ENCODE measurements around the gene CNBD2. TPM values are rescaled to one million over a fixed set of nuclear protein-coding genes. Genes with fewer than 3 reads are reported as not detected.

Gene CNBD2
- polyA plus RNA-seq, 1 donor (not counting 4 experiments of a cell fraction or from before 2014, with no cell fraction given): 3.0 TPM

DNA sequence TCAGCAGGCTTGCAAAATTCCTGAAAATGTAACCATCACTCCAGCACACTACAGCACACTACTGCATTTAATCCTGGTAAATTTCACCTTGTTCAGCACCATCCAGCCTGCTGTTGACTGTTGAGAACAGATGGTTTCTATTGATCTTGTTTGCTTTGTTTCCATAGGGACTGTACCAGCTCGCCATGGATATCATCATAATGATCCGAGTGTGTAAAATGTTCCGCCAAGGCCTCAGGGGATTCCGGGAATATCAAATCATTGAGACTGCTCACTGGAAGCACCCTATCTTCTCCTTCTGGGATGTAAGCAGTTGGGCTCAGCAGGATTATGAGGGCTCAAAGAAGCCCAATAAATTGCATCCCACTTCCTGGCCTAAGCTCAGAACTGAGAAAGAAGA lies 4.1 kb downstream of the CNBD2 start:
- dilution Hi-C loops (cut with MboI; ENCODE audit: extremely low pct_ligation_motif_present, low sequenced_read_pairs): no loop called here
- H2AFZ ChIP-seq (ENCODE audit: control insufficient read depth, low read length): no peak overlapping the region
- H3K4me3 ChIP-seq (ENCODE audit: control insufficient read depth in 2 of 3, extremely low read depth in 1 of 3, insufficient read depth in 2 of 3, low read depth in 1 of 3, low read length in 3 of 3): no peak overlapping the region
- no peaks in the 10 kb centered on the region for H3K36me3 ChIP-seq (ENCODE audit: control insufficient read depth in 2 of 2, extremely low read depth in 1 of 2, insufficient read depth in 2 of 2, low read length in 2 of 2)
- no peaks in the 10 kb centered on the region for H4K20me1 ChIP-seq (ENCODE audit: control insufficient read depth, extremely low read depth, insufficient read depth, low read length)
- H3K79me2 ChIP-seq (ENCODE audit: control insufficient read depth, insufficient read depth, low read length): no peaks in the 10 kb centered on the region
- H3K4me1 ChIP-seq (ENCODE audit: control insufficient read depth, extremely low read depth, insufficient read depth, low read length): peaks cover 6% of the 10 kb centered on the region
- FAIRE-seq: no peak
- no peak overlapping the region for H3K9ac ChIP-seq (ENCODE audit: control insufficient read depth, extremely low read depth, insufficient read depth, low read length)
- TF ChIP-seq, protein P1, sequence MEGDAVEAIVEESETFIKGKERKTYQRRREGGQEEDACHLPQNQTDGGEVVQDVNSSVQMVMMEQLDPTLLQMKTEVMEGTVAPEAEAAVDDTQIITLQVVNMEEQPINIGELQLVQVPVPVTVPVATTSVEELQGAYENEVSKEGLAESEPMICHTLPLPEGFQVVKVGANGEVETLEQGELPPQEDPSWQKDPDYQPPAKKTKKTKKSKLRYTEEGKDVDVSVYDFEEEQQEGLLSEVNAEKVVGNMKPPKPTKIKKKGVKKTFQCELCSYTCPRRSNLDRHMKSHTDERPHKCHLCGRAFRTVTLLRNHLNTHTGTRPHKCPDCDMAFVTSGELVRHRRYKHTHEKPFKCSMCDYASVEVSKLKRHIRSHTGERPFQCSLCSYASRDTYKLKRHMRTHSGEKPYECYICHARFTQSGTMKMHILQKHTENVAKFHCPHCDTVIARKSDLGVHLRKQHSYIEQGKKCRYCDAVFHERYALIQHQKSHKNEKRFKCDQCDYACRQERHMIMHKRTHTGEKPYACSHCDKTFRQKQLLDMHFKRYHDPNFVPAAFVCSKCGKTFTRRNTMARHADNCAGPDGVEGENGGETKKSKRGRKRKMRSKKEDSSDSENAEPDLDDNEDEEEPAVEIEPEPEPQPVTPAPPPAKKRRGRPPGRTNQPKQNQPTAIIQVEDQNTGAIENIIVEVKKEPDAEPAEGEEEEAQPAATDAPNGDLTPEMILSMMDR (optimal IDR thresholded peaks at IDR 0.05 in 1 of 3, IDR thresholded peaks at IDR 0.05 in 1 of 3, conservative IDR thresholded peaks at IDR 0.05 in 1 of 3; ENCODE audit: extremely low read depth in 1 of 3, insufficient read depth in 2 of 3, low read length in 3 of 3): no peak
- TF ChIP-seq EZH2 (IDR thresholded peaks at IDR 0.05; ENCODE audit: low read length): no peak
- H3K4me2 ChIP-seq (ENCODE audit: control insufficient read depth, extremely low read depth, insufficient read depth, low read depth, low read length): no peak overlapping the region
- H3K27ac ChIP-seq (ENCODE audit: control insufficient read depth, insufficient read depth, low read length): no peak overlapping the region
- no peak for DNase-seq (ENCODE audit: low read depth, low spot score)
- H3K9me3 ChIP-seq (ENCODE audit: control insufficient read depth, low read depth, low read length): peaks cover 2% of the 10 kb centered on the region
- no peaks in the 10 kb centered on the region for H3K9me1 ChIP-seq (ENCODE audit: control insufficient read depth, extremely low read depth, insufficient read depth, low read length)
- no peaks in the 10 kb centered on the region for H3K27me3 ChIP-seq (ENCODE audit: control insufficient read depth, extremely low read depth, insufficient read depth, low read length)

- Histone ChIP-seq H3K36me3 (ENCODE audit: control insufficient read depth in 2 of 2, extremely low read depth in 1 of 2, insufficient read depth in 2 of 2, low read length in 2 of 2) (no peaks in the 10 kb centered on the region), H3K4me2 (ENCODE audit: control insufficient read depth, extremely low read depth, insufficient read depth, low read depth, low read length) (no peak overlapping the region), H3K9ac (ENCODE audit: control insufficient read depth, extremely low read depth, insufficient read depth, low read length) (no peak overlapping the region), H3K4me3 (ENCODE audit: control insufficient read depth in 2 of 3, extremely low read depth in 1 of 3, insufficient read depth in 2 of 3, low read depth in 1 of 3, low read length in 3 of 3) (no peak overlapping the region), H3K27ac (ENCODE audit: control insufficient read depth, insufficient read depth, low read length) (no peak overlapping the region), H3K9me1 (ENCODE audit: control insufficient read depth, extremely low read depth, insufficient read depth, low read length) (no peaks in the 10 kb centered on the region), H3K79me2 (ENCODE audit: control insufficient read depth, insufficient read depth, low read length) (no peaks in the 10 kb centered on the region), H4K20me1 (ENCODE audit: control insufficient read depth, extremely low read depth, insufficient read depth, low read length) (no peaks in the 10 kb centered on the region), H3K27me3 (ENCODE audit: control insufficient read depth, extremely low read depth, insufficient read depth, low read length) (no peaks in the 10 kb centered on the region), H3K9me3 (ENCODE audit: control insufficient read depth, low read depth, low read length) (peaks cover 2% of the 10 kb centered on the region), H3K4me1 (ENCODE audit: control insufficient read depth, extremely low read depth, insufficient read depth, low read length) (no peaks in the 10 kb centered on the region), H2AFZ (ENCODE audit: control insufficient read depth, low read length) (no peak overlapping the region)
- dilution Hi-C loops (cut with MboI; ENCODE audit: extremely low pct_ligation_motif_present, low sequenced_read_pairs): no loop called here
- FAIRE-seq: no peak
- no peak for DNase-seq (ENCODE audit: low read depth, low spot score)
- TF ChIP-seq, protein P1 (optimal IDR thresholded peaks at IDR 0.05 in 1 of 3, IDR thresholded peaks at IDR 0.05 in 1 of 3, conservative IDR thresholded peaks at IDR 0.05 in 1 of 3; ENCODE audit: extremely low read depth in 1 of 3, insufficient read depth in 2 of 3, low read length in 3 of 3): no peak
- TF ChIP-seq EZH2 (IDR thresholded peaks at IDR 0.05; ENCODE audit: low read length): no peak
Measured at GRCh38 chr20:35974256-35974655, 5.9 kb downstream of the CNBD2 start.

Measured in keratinocyte (primary cell).